Sigmoid colon (tissue), 7 donors: ENCODE data around the gene LONRF3. TPM values are rescaled to one million over a fixed set of nuclear protein-coding genes. Genes with fewer than 3 reads are reported as not detected.
"Not testable (repeated sequence)": the region's sequence is repeated elsewhere in the genome, so short reads cannot be mapped to it uniquely, and the experiment has no call there.

ENCODE experiments used
- DNase-seq: peaks from one replicate; pipeline ENCODE4 v3.0.0-alpha.2; 2019
- H3K27ac ChIP-seq, 4 donors: fragments of 200-600 bp; sonication (generic); one replicate each; pipeline ENCODE4 v1.5.1; 2016 to 2019; ENCODE audit warnings: mild to moderate bottlenecking in 1 of 4
- H3K27me3 ChIP-seq, 3 donors: fragments of 200-600 bp; sonication (generic); one replicate each; pipeline ENCODE4 v1.5.1; 2019; ENCODE audit warnings: mild to moderate bottlenecking in 1 of 3
- H3K36me3 ChIP-seq, 4 donors: fragments of 200-600 bp; sonication (generic); one replicate each; pipeline ENCODE4 v1.5.1; 2016 to 2019
- H3K4me1 ChIP-seq, 4 donors: fragments of 200-600 bp; sonication (generic); one replicate each; pipeline ENCODE4 v1.5.1; 2017 to 2019
- H3K4me3 ChIP-seq, 4 donors: fragments of 200-600 bp; sonication (generic); one replicate each; pipeline ENCODE4 v1.5.1; 2017 to 2019; ENCODE audit warnings: mild to moderate bottlenecking in 2 of 4, moderate library complexity in 1 of 4
- H3K9me3 ChIP-seq, 4 donors: fragments of 200-600 bp in 3 of 4; sonication (generic) in 3 of 4; one replicate each; pipeline versions ENCODE4 v1.5.1 to v1.6.1; 2013 to 2019
- EP300 ChIP-seq, 4 donors: sonication (generic); formaldehyde crosslinking; IDR thresholded peaks; one replicate each; pipeline ENCODE4 v1.6.1; 2017; ENCODE audit warnings: antibody characterized with exemption in 4 of 4
- POLR2A ChIP-seq, 2 donors: fragments of 450-650 bp; IDR thresholded peaks; one replicate each; pipeline ENCODE4 v1.6.1; 2016; ENCODE audit warnings: antibody characterized with exemption in 2 of 2, mild to moderate bottlenecking in 2 of 2, moderate library complexity in 2 of 2
- POLR2AphosphoS5 ChIP-seq, 4 donors: sonication (generic); formaldehyde crosslinking; IDR thresholded peaks; one replicate each; pipeline ENCODE4 v1.6.1; 2017; ENCODE audit warnings: antibody characterized with exemption in 4 of 4
- WGBS, 2 donors: extraction: QIAGEN DNeasy Blood & Tissue Kit; methylation state at CpG; one replicate each; pipeline ENCODE4 v1.1.7; 2013; 5-methylcytosine and 5-hydroxymethylcytosine counted together
- intact Hi-C: fragments of 100-400 bp; cut with DNase I; formaldehyde crosslinking; loops from one replicate; pipeline ENCODE4 v1.15.1; 2023
- polyA plus RNA-seq, 3 donors: library from polyadenylated mRNA; stranded (reverse); fragments of 200-250 nt; gene quantifications; one replicate each; pipeline ENCODE4 v1.2.3, GENCODE V29; 2013
- total RNA-seq, 4 donors: library from RNA; depleted of rRNA; stranded (reverse); fragments of >200 nt; gene quantifications; one replicate each; pipeline ENCODE4 v1.1.0, GENCODE V29; 2016
- TF ChIP-seq, protein P1 (sequence below), 4 experiments: fragments of 450-650 bp in 3 of 4; fragments of 200-600 bp in 1 of 4; IDR thresholded peaks; one replicate each; pipeline ENCODE4 v1.5.1; 2016 to 2019; ENCODE audit warnings: antibody characterized with exemption in 4 of 4, mild to moderate bottlenecking in 3 of 4, moderate library complexity in 2 of 4
- donor health status: healthy with polysubstance abuse.
- donor health status: Bipolar disorder and iron deficiency.
- donor health status: healthy.

The LONRF3 gene
- total and polyA plus RNA-seq, 7 donors: 2.6 to 26.8 (median 14.4) TPM

DNA sequence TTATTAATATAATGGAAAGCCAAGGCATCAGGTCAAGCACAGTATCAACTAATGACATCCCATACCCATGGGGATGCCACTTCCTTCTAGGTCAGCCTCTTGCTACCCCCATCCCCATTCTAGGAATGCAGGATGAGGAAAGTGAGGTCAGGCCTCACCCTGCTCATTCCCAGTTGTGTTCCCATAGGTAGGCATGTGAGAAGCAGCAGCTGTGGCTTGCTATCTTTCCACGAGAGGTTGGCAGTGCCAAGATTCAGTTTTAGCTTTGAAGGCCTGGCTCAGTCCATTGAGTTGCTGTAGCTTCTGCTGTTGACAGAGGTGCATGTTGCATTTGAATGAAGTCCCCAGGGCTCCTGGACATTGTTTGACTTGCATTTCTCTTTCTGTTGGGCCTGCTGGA is 15.5 kb downstream of the LONRF3 start:
- TF ChIP-seq POLR2A (IDR thresholded peaks at IDR 0.05): no peak
- TF ChIP-seq EP300 (IDR thresholded peaks at IDR 0.05): no peak
- TF ChIP-seq, protein P1, sequence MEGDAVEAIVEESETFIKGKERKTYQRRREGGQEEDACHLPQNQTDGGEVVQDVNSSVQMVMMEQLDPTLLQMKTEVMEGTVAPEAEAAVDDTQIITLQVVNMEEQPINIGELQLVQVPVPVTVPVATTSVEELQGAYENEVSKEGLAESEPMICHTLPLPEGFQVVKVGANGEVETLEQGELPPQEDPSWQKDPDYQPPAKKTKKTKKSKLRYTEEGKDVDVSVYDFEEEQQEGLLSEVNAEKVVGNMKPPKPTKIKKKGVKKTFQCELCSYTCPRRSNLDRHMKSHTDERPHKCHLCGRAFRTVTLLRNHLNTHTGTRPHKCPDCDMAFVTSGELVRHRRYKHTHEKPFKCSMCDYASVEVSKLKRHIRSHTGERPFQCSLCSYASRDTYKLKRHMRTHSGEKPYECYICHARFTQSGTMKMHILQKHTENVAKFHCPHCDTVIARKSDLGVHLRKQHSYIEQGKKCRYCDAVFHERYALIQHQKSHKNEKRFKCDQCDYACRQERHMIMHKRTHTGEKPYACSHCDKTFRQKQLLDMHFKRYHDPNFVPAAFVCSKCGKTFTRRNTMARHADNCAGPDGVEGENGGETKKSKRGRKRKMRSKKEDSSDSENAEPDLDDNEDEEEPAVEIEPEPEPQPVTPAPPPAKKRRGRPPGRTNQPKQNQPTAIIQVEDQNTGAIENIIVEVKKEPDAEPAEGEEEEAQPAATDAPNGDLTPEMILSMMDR (IDR thresholded peaks at IDR 0.05): no peak
- TF ChIP-seq POLR2AphosphoS5 (IDR thresholded peaks at IDR 0.05): no peak
- Histone ChIP-seq H3K36me3 (peaks cover 0 to 23% (median 0%) of the 10 kb centered on the region in 4 donors), H3K4me1 (no peaks in the 10 kb centered on the region), H3K9me3 (no peaks in the 10 kb centered on the region), H3K27ac (no peak overlapping the region), H3K27me3 (no peaks in the 10 kb centered on the region), H3K4me3 (no peak overlapping the region)
- 92 to 95% methylated on average over 1 of the region's 1 CpG for WGBS, 2 donors
- intact Hi-C loops: no loop called here
- no peak for DNase-seq

DNA sequence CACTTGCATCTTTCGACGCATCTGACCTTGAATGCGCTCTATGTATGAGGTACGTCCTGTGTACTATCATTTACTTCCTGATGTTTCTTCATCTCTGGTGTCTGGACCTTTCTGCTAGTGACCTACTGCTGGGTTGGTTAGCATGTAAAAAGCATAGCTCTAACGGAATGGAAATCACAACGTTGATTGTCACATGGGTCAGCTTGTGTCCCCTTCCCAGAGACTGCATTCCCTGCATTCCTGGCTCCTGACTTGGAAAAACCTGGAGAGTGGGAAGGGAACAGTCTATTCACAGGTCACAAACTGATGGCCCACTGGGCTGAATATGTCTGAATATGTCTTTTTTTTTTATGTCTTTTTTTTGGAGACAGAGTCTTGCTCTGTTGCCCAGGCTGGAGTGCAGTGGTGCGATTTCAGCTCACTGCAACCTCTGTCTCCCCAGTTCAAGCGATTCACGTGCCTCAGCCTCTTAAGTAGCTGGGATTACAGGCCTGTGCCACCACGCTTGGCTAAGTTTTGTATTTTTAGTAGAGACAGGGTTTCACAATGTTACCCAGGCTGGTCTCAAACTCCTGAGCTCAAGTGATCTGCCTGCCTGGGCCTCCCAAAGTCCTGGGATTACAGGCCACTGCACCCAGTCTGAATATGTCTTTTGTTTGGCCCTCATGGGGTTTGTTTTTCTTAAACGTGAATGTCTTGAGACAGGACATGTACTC is 16.3 kb downstream of the LONRF3 start:
- TF ChIP-seq POLR2A (IDR thresholded peaks at IDR 0.05) (no peak), POLR2AphosphoS5 (IDR thresholded peaks at IDR 0.05) (no peak), EP300 (IDR thresholded peaks at IDR 0.05) (no peak)
- TF ChIP-seq, protein P1 (IDR thresholded peaks at IDR 0.05): no peak
- Histone ChIP-seq H3K4me1 (no peaks in the 10 kb centered on the region), H3K36me3 (peaks cover 0 to 23% (median 0%) of the 10 kb centered on the region in 4 donors), H3K9me3 (no peaks in the 10 kb centered on the region), H3K27ac (no peak overlapping the region), H3K27me3 (no peaks in the 10 kb centered on the region), H3K4me3 (no peak overlapping the region)
- intact Hi-C loops: no loop called here
- DNase-seq: no peak
- 87 to 89% methylated on average over 11 of the region's 11 CpGs for WGBS, 2 donors

DNA sequence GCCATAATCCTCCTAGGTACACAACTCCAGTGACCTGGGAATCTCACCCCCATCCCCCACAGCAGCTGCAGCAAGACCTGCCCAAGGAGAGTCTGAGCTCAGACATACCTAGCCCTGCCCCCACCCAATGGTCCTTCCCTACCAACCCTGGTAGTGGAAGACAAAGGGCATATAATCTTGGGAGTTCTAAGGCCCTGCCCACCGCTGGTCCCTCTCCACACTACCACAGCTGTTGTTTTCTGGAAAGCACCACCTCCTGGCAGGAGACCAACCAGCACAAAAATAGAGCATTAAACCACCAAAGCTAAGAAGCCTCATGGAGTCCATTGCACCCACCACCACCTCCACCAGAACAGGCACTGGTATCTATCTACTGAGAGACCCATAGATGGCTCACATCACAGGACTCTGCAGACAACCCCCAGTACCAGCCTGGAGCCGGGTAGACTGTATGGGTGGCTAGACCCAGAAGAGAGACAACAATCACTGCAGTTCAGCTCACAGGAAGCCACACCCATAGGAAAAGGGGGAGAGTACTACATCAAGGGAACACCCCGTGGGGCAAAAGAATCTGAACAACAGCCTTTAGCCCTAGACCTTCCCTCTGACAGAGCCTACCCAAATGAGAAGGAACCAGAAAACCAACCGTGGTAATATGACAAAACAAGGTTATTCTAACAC is 18.2 kb downstream of the LONRF3 start:
- H3K36me3 ChIP-seq: peaks cover 0 to 23% (median 0%) of the 10 kb centered on the region in 4 donors
- H3K9me3 ChIP-seq, H3K27me3 ChIP-seq, H3K4me3 ChIP-seq, DNase-seq, H3K4me1 ChIP-seq, H3K27ac ChIP-seq, intact Hi-C loops: not testable (repeated sequence)
- 78% methylated on average over 4 of the region's 4 CpGs for WGBS, 2 donors

DNA sequence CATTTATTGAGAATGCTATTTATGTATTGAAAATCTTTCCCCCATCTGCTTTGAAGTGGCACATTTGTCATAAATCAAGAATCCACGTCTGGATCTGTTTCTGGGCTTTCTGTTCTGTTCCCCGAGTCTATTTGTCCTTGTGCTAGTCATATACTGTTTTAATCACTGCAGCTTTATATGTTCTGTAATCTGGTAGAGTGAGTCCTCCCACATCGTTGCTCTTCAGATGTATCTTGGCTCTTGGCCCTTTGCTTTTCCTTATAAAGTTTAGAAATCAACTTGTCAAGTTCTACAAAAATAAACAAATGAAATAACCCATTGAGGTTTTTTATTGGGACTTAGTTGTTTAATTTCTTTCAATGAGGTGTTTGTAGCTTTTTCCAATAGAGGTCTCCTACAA is 29.0 kb downstream of the LONRF3 start:
- no peaks in the 10 kb centered on the region for H3K9me3 ChIP-seq
- 19 to 53% methylated on average over 3 of the region's 3 CpGs for WGBS, 2 donors
- no peak overlapping the region for H3K27ac ChIP-seq
- H3K27me3 ChIP-seq: no peaks in the 10 kb centered on the region
- intact Hi-C loops: no loop called here
- DNase-seq: no peak
- TF ChIP-seq, protein P1 (IDR thresholded peaks at IDR 0.05): no peak
- no peak for TF ChIP-seq EP300 (IDR thresholded peaks at IDR 0.05)
- TF ChIP-seq POLR2AphosphoS5 (IDR thresholded peaks at IDR 0.05): no peak
- TF ChIP-seq POLR2A (IDR thresholded peaks at IDR 0.05): no peak
- no peak overlapping the region for H3K4me3 ChIP-seq
- peaks cover 0 to 6% (median 0%) of the 10 kb centered on the region in 4 donors for H3K4me1 ChIP-seq
- no peaks in the 10 kb centered on the region for H3K36me3 ChIP-seq

DNA sequence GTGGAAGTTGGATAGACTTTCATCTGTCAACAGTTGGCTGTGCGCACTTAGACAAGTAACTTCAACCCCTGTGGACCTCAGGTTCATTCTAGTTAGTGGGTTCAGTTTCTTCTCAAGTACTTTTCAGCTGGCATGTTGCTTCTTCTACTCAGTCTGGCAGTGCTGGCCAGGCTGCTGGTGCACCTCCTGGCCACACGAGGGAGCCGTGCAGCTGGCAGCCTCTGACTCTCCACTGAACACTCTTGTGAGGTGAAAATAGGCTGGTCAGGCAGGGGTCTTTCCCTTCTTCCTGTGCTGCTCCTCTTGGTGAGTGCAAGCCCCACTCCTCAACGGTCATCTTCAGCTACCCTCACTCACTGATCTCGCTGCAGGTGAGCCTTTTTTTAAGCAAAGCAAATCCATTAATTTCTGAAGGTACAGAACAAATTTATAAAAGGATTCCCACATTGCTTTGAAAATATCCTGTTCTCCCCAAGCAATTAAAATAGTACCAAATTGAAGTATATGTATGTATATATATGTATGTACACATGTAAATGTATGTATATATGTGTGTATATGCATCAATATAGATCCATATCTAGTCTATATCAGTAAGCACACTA is 30.6 kb downstream of the LONRF3 start:
- no peak overlapping the region for H3K27ac ChIP-seq
- TF ChIP-seq, protein P1 (IDR thresholded peaks at IDR 0.05): peak; percentile 25 to 68 (median 56)
- TF ChIP-seq EP300 (IDR thresholded peaks at IDR 0.05) (no peak), POLR2AphosphoS5 (IDR thresholded peaks at IDR 0.05) (no peak), POLR2A (IDR thresholded peaks at IDR 0.05) (no peak)
- peaks cover 0 to 12% (median 0%) of the 10 kb centered on the region in 4 donors for H3K36me3 ChIP-seq
- intact Hi-C loops: loop anchor here (2.0 to 5.0 kb wide), 2 partner anchors 62 to 158 kb away; no protein-coding TSS in a partner anchor
- H3K4me3 ChIP-seq: no peak overlapping the region
- H3K4me1 ChIP-seq: peaks cover 0 to 6% (median 0%) of the 10 kb centered on the region in 4 donors
- no peaks in the 10 kb centered on the region for H3K9me3 ChIP-seq
- 15 to 33% methylated on average over 5 of the region's 5 CpGs for WGBS, 2 donors
- no peaks in the 10 kb centered on the region for H3K27me3 ChIP-seq
- peak; percentile 75 for DNase-seq
